Neural cell (in vitro differentiated cells): Measurements from ENCODE around the gene JPH4. TPM values are rescaled to one million over a fixed set of nuclear protein-coding genes. Genes with fewer than 3 reads are reported as not detected.
"Not testable (repeated sequence)": the region's sequence is repeated elsewhere in the genome, so short reads cannot be mapped to it uniquely, and the experiment has no call there.

ENCODE experiments used
- H2AFZ ChIP-seq: fragments of 200-600, 300-800 bp; sonication (generic), shearing (Covaris generic); 2 replicates; pipeline ENCODE4 v1.6.0; 2014; ENCODE audit warnings: low read depth, mild to moderate bottlenecking, antibody characterized with exemption, low read length, moderate library complexity
- H3F3A ChIP-seq: fragments of 200-600 bp; shearing (Covaris generic); 2 replicates; pipeline ENCODE4 v1.6.1; 2016; ENCODE audit warnings: mild to moderate bottlenecking, moderate library complexity, mixed read lengths, antibody characterized with exemption, low read length; ENCODE audit not compliant: insufficient read depth, poor library complexity, severe bottlenecking
- H3K27ac ChIP-seq: fragments of 200-600, 300-800 bp; sonication (generic), shearing (Covaris generic); 2 replicates; pipeline ENCODE4 v1.5.1; 2014; ENCODE audit warnings: mild to moderate bottlenecking, low read length, moderate library complexity
- H3K27me3 ChIP-seq: fragments of 300-800, 200-600 bp; sonication (generic), shearing (Covaris generic); 2 replicates; pipeline ENCODE4 v1.6.0; 2014; ENCODE audit warnings: mild to moderate bottlenecking, low read depth, low read length, moderate library complexity; ENCODE audit not compliant: insufficient read depth
- H3K36me3 ChIP-seq: fragments of 300-800, 200-600 bp; sonication (generic), shearing (Covaris generic); 2 replicates; pipeline ENCODE4 v1.5.1; 2014; ENCODE audit warnings: mild to moderate bottlenecking, antibody characterized with exemption, low read length, moderate library complexity; ENCODE audit not compliant: insufficient read depth
- H3K4me2 ChIP-seq: fragments of 300-800, 200-600 bp; sonication (generic), shearing (Covaris generic); 2 replicates; pipeline ENCODE4 v1.6.0; 2014; ENCODE audit warnings: mild to moderate bottlenecking, low read length
- H3K4me3 ChIP-seq: fragments of 300-800, 200-600 bp; sonication (generic), shearing (Covaris generic); 2 replicates; pipeline ENCODE4 v1.5.1; 2014; ENCODE audit warnings: mild to moderate bottlenecking, low read length, moderate library complexity
- H3K79me2 ChIP-seq: fragments of 200-600 bp; shearing (Covaris generic); replicated peaks from 2 replicates; pipeline ENCODE4 v1.6.0; 2014; ENCODE audit warnings: mild to moderate bottlenecking, low read length, moderate library complexity; ENCODE audit not compliant: insufficient read depth
- H3K9ac ChIP-seq: fragments of 300-800, 200-600 bp; sonication (generic), shearing (Covaris generic); 2 replicates; pipeline ENCODE4 v1.6.1; 2016; ENCODE audit warnings: mild to moderate bottlenecking, low read length, mixed read lengths
- H3K9me2 ChIP-seq: fragments of 200-600 bp; shearing (Covaris generic); 2 replicates; pipeline ENCODE4 v1.6.1; 2016; ENCODE audit warnings: mild to moderate bottlenecking, low read length, mixed read lengths; ENCODE audit not compliant: insufficient read depth
- H3K9me3 ChIP-seq: fragments of 200-600, 300-800 bp; sonication (generic), shearing (Covaris generic); 2 replicates; pipeline ENCODE4 v1.6.1; 2016; ENCODE audit warnings: mild to moderate bottlenecking, mixed run types, low read length, moderate library complexity, mixed read lengths
- H4K20me1 ChIP-seq: fragments of 200-600 bp; shearing (Covaris generic); 2 replicates; pipeline ENCODE4 v1.6.1; 2016; ENCODE audit warnings: mild to moderate bottlenecking, mixed run types; ENCODE audit not compliant: insufficient read depth
- EP300 ChIP-seq: fragments of 450-650 bp; conservative IDR thresholded peaks from 2 replicates; pipeline ENCODE4 v1.6.1; 2014; ENCODE audit warnings: antibody characterized with exemption, mild to moderate bottlenecking, moderate library complexity; ENCODE audit not compliant: poor library complexity, severe bottlenecking
- EZH2 ChIP-seq: fragments of 200-600, 300-800 bp; shearing (Covaris generic), sonication (generic); IDR thresholded peaks from 2 replicates; pipeline ENCODE4 v1.6.1; 2014; ENCODE audit warnings: antibody characterized with exemption, low read length, borderline replicate concordance, mild to moderate bottlenecking; ENCODE audit not compliant: insufficient read depth, poor library complexity, severe bottlenecking
- MXI1 ChIP-seq: fragments of 450-650 bp; conservative IDR thresholded peaks from 2 replicates; pipeline ENCODE4 v1.6.1; 2014; ENCODE audit warnings: antibody characterized with exemption, mild to moderate bottlenecking; ENCODE audit not compliant: poor library complexity, severe bottlenecking
- POLR2AphosphoS5 ChIP-seq: IDR thresholded peaks from 2 replicates; pipeline ENCODE4 v1.6.1; 2012
- RAD21 ChIP-seq: fragments of 450-650 bp; conservative IDR thresholded peaks from 2 replicates; pipeline ENCODE4 v1.6.1; 2014; ENCODE audit warnings: antibody characterized with exemption, mild to moderate bottlenecking, moderate library complexity
- SMC3 ChIP-seq: fragments of 450-650 bp; conservative IDR thresholded peaks from 2 replicates; pipeline ENCODE4 v1.6.1; 2014; ENCODE audit warnings: antibody characterized with exemption, mild to moderate bottlenecking, moderate library complexity; ENCODE audit not compliant: poor library complexity
- TAF1 ChIP-seq: IDR thresholded peaks from 2 replicates; pipeline ENCODE4 v1.6.1; 2012; ENCODE audit warnings: low read depth
- polyA plus RNA-seq: library from polyadenylated mRNA; depleted of rRNA; stranded (reverse); fragments of >200 nt; gene quantifications from 2 replicates; pipeline ENCODE4 v1.2.3, GENCODE V29; 2014
- TF ChIP-seq, protein P1 (sequence below): fragments of 450-650 bp; IDR thresholded peaks from 2 replicates; pipeline ENCODE4 v1.5.1; 2014; ENCODE audit warnings: antibody characterized with exemption, mild to moderate bottlenecking, moderate library complexity; ENCODE audit not compliant: poor library complexity, severe bottlenecking
- TF ChIP-seq, protein P2 (sequence below): IDR thresholded peaks from 2 replicates; pipeline ENCODE4 v1.6.1; 2012; ENCODE audit warnings: borderline replicate concordance

The JPH4 gene
- polyA plus RNA-seq, 1 donor from 2014 or later: 68.2 TPM

DNA sequence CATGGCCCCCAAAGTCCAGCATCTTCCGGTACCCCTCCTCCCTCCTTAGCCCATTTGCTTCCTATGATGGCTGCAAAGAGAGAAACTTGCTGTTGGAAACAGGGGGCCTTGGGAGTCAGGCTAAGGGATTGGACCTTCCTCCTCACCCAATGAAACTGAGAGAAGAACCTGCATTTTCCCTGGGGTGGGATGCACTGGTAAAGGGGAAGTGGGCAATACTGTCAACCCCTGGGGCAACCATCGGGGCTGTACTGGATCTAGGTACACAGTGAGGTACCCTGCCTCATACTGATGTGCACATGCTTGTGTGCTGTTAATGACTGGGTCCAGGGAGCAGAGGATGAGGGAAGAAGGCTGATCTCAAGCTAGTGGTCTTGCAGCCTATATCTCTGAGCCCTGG lies 11.0 kb upstream of the JPH4 start (continued):
- TF ChIP-seq, protein P1, sequence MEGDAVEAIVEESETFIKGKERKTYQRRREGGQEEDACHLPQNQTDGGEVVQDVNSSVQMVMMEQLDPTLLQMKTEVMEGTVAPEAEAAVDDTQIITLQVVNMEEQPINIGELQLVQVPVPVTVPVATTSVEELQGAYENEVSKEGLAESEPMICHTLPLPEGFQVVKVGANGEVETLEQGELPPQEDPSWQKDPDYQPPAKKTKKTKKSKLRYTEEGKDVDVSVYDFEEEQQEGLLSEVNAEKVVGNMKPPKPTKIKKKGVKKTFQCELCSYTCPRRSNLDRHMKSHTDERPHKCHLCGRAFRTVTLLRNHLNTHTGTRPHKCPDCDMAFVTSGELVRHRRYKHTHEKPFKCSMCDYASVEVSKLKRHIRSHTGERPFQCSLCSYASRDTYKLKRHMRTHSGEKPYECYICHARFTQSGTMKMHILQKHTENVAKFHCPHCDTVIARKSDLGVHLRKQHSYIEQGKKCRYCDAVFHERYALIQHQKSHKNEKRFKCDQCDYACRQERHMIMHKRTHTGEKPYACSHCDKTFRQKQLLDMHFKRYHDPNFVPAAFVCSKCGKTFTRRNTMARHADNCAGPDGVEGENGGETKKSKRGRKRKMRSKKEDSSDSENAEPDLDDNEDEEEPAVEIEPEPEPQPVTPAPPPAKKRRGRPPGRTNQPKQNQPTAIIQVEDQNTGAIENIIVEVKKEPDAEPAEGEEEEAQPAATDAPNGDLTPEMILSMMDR: no peak

DNA sequence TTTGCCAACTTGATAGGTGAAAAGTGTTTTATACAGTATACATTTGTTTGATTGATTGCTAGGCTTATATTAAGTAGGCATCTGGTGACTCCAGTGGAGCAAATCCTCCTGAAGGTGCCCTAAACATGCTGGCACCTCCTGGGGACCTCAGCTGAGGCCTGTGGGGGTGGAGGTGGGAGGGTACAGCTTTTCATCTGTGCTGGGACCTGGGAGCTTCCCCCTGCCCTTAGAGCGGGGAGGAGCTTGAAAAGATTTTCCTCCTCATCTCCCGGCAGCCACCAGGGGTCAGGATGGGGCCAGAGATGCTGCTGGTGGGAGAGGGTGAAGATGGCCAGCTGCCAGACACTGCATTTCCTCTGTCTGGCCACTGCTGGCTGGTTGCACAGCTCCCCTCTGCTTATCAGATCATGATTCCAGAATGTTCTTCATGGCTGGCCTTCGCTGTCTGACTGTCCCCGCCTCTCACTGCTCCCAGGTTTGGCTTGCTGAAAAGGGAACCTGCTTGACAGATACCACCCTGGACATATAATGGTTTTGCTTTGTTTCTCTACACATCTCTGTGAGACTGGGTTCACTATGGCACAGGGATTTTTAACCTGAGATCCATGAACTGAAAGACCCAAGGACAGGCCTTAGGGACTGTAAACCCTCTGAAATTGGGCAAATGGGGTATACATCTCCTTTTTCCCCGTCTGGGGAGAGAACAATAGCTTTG lies 10.5 kb upstream of the JPH4 start:
- no peaks in the 10 kb centered on the region for H3K36me3 ChIP-seq
- no peaks in the 10 kb centered on the region for H3K9me3 ChIP-seq
- peak overlapping the region; percentile 46 for H3K27ac ChIP-seq
- H3K4me3 ChIP-seq: no peak overlapping the region
- H4K20me1 ChIP-seq: no peaks in the 10 kb centered on the region
- peak overlapping the region; percentile 38 for H2AFZ ChIP-seq
- no peaks in the 10 kb centered on the region for H3F3A ChIP-seq
- peak overlapping the region; percentile 40 for H3K9ac ChIP-seq
- H3K9me2 ChIP-seq: no peaks in the 10 kb centered on the region
- no peaks in the 10 kb centered on the region for H3K79me2 ChIP-seq
- H3K27me3 ChIP-seq: no peaks in the 10 kb centered on the region
- peak; percentile 89 for TF ChIP-seq RAD21
- peak; percentile 45 for TF ChIP-seq POLR2AphosphoS5
- peak; percentile 42 for TF ChIP-seq EP300
- no peak for TF ChIP-seq MXI1
- TF ChIP-seq EZH2: no peak
- no peak for TF ChIP-seq TAF1
- TF ChIP-seq, protein P1: peak; percentile 95
- TF ChIP-seq, protein P2, sequence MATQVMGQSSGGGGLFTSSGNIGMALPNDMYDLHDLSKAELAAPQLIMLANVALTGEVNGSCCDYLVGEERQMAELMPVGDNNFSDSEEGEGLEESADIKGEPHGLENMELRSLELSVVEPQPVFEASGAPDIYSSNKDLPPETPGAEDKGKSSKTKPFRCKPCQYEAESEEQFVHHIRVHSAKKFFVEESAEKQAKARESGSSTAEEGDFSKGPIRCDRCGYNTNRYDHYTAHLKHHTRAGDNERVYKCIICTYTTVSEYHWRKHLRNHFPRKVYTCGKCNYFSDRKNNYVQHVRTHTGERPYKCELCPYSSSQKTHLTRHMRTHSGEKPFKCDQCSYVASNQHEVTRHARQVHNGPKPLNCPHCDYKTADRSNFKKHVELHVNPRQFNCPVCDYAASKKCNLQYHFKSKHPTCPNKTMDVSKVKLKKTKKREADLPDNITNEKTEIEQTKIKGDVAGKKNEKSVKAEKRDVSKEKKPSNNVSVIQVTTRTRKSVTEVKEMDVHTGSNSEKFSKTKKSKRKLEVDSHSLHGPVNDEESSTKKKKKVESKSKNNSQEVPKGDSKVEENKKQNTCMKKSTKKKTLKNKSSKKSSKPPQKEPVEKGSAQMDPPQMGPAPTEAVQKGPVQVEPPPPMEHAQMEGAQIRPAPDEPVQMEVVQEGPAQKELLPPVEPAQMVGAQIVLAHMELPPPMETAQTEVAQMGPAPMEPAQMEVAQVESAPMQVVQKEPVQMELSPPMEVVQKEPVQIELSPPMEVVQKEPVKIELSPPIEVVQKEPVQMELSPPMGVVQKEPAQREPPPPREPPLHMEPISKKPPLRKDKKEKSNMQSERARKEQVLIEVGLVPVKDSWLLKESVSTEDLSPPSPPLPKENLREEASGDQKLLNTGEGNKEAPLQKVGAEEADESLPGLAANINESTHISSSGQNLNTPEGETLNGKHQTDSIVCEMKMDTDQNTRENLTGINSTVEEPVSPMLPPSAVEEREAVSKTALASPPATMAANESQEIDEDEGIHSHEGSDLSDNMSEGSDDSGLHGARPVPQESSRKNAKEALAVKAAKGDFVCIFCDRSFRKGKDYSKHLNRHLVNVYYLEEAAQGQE: peak; percentile 38
- peak; percentile 91 for TF ChIP-seq SMC3
- no peak overlapping the region for H3K4me2 ChIP-seq

DNA sequence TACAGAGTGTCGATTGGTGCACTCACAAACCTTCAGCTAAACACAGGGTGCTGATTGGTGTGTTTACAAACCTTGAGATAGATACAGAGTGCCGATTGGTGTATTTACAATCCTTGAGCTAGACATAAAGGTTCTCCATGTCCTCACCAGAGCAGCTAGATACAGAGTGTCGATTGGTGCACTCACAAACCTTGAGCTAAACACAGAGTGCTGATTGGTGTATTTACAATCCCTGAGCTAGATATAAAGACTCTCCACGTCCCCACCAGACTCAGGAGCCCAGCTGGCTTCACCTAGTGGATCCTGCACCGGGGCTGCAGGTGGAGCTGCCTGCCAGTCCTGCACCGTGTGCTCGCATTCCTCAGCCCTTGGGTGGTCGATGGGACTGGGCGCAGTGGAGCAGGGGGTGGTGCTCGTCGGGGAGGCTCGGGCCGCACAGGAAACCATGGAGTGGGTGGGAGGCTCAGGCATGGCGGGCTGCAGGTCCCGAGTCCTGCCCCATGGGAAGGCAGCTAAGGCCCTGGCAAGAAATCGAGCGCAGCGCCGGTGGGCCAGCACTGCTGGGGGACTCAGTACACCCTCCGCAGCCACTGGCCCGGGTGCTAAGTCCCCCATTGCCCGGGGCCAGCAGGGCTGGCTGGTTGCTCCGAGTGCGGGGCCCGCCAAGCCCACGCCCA lies 6.1 kb upstream of the JPH4 start:
- not testable (repeated sequence) for H2AFZ ChIP-seq, H3K9ac ChIP-seq, H3K9me3 ChIP-seq, H3K79me2 ChIP-seq, H3F3A ChIP-seq, H3K4me3 ChIP-seq, H4K20me1 ChIP-seq, H3K4me2 ChIP-seq, H3K27me3 ChIP-seq, H3K36me3 ChIP-seq, H3K9me2 ChIP-seq, H3K27ac ChIP-seq

DNA sequence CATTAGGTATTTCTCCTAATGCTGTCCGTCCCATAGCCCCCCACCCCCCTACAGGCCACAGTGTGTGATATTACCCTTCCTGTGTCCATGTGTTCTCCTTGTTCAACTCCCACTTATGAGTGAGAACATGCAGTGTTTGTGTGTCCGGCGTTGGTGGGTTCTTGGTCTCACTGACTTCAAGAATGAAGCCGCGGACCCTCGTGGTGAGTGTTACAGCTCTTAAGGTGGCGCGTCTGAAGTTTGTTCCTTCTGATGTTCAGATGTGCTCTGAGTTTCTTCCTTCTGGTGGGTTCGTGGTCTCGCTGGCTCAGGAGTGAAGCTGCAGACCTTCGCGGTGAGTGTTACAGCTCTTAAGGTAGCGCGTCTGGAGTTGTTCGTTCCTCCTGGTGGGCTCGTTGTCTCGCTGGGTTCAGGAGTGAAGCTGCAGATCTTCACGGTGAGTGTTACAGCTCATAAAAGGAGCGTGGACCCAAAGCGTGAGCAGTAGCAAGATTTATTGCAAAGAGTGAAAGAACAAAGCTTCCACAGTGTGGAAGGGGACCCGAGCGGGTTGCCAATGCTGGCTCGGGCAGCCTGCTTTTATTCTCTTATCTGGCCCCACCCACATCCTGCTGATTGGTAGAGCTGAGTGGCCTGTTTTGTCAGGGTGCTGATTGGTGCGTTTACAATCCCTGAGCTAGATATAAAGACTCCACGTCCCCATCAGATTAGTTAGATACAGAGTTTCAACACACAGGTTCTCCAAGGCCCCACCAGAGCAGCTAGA lies 5.4 kb upstream of the JPH4 start:
- not testable (repeated sequence) for H2AFZ ChIP-seq, H4K20me1 ChIP-seq, H3K9me3 ChIP-seq, H3K9ac ChIP-seq, H3K79me2 ChIP-seq, H3K27ac ChIP-seq, H3K27me3 ChIP-seq, H3K4me3 ChIP-seq, H3K9me2 ChIP-seq, H3K36me3 ChIP-seq, H3F3A ChIP-seq, H3K4me2 ChIP-seq
